Ascending aorta (tissue), 2 donors: ENCODE data around the gene CAPN15. TPM values are rescaled to one million over a fixed set of nuclear protein-coding genes. Genes with fewer than 3 reads are reported as not detected.

Experiments used
- DNase-seq, 2 donors: peaks; one replicate each; pipeline ENCODE4 v3.0.0-alpha.2; 2019; ENCODE audit warnings: low spot score in 2 of 2
- H3K27ac ChIP-seq, 2 donors: fragments of 200-600 bp; sonication (generic); one replicate each; pipeline ENCODE4 v1.5.1; 2016 to 2017; ENCODE audit warnings: mild to moderate bottlenecking in 1 of 2
- H3K27me3 ChIP-seq: fragments of 200-600 bp; sonication (generic); one replicate; pipeline ENCODE4 v1.5.1; 2017
- H3K36me3 ChIP-seq, 2 donors: fragments of 200-600 bp; sonication (generic); one replicate each; pipeline ENCODE4 v1.5.1; 2016
- H3K4me1 ChIP-seq, 2 donors: fragments of 200-600 bp; sonication (generic); one replicate each; pipeline ENCODE4 v1.5.1; 2016 to 2017; ENCODE audit warnings: mild to moderate bottlenecking in 1 of 2
- H3K4me3 ChIP-seq, 2 donors: fragments of 200-600 bp; sonication (generic); one replicate each; pipeline ENCODE4 v1.5.1; 2016 to 2017; ENCODE audit warnings: mild to moderate bottlenecking in 1 of 2
- H3K9me3 ChIP-seq, 2 donors: fragments of 200-600 bp; sonication (generic); one replicate each; pipeline ENCODE4 v1.5.1; 2016
- CTCF ChIP-seq, 3 experiments: fragments of 200-600 bp in 2 of 3; fragments of 450-650 bp in 1 of 3; sonication (generic) in 2 of 3; IDR thresholded peaks; one replicate each; pipeline ENCODE4 v1.5.1; 2016 to 2019; ENCODE audit warnings: antibody characterized with exemption in 3 of 3, mild to moderate bottlenecking in 1 of 3, moderate library complexity in 1 of 3
- intact Hi-C: fragments of 100-400 bp; cut with DNase I; formaldehyde crosslinking; loops from one replicate; pipeline ENCODE4 v1.15.1; 2023
- total RNA-seq: library from RNA; depleted of rRNA; stranded (reverse); fragments of >200 nt; gene quantifications from one replicate; pipeline ENCODE4 v1.1.0, GENCODE V29; 2016

CAPN15 gene
- total RNA-seq, 1 donor from 2014 or later, result 249 TPM

GRCh38 chr16:549544-550263 lies 22.2 kb downstream of the CAPN15 start:
- no peak for TF ChIP-seq CTCF (IDR thresholded peaks at IDR 0.05)
- intact Hi-C loops, result no loop called here
- Histone ChIP-seq H3K27ac (no peak overlapping the region), H3K4me3 (no peak overlapping the region), H3K27me3 (no peaks in the 10 kb centered on the region), H3K36me3 (peaks cover 45 to 58% of the 10 kb centered on the region in 2 donors), H3K4me1 (no peaks in the 10 kb centered on the region), H3K9me3 (no peaks in the 10 kb centered on the region)
- no peak for DNase-seq

GRCh38 chr16:551210-551609 lies 23.7 kb downstream of the CAPN15 start:
- Histone ChIP-seq H3K4me1 (no peaks in the 10 kb centered on the region), H3K27ac (no peak overlapping the region), H3K36me3 (peaks cover 45 to 58% of the 10 kb centered on the region in 2 donors), H3K9me3 (no peaks in the 10 kb centered on the region), H3K4me3 (no peak overlapping the region), H3K27me3 (no peaks in the 10 kb centered on the region)
- TF ChIP-seq CTCF (IDR thresholded peaks at IDR 0.05), result no peak
- DNase-seq, result no peak
- intact Hi-C loops, result no loop called here

- no peak for DNase-seq
- H3K27ac ChIP-seq, result no peak overlapping the region
- intact Hi-C loops, result no loop called here
- no peak overlapping the region for H3K4me3 ChIP-seq
- no peaks in the 10 kb centered on the region for H3K4me1 ChIP-seq
- H3K9me3 ChIP-seq, result no peaks in the 10 kb centered on the region
- peaks cover 43 to 53% of the 10 kb centered on the region in 2 donors for H3K36me3 ChIP-seq
- H3K27me3 ChIP-seq, result no peaks in the 10 kb centered on the region
- no peak for TF ChIP-seq CTCF (IDR thresholded peaks at IDR 0.05)
These were observed 24.7 kb downstream of the CAPN15 start for GRCh38 chr16:552171-552570.

GRCh38 chr16:553601-554296 lies 26.2 kb downstream of the CAPN15 start:
- Histone ChIP-seq H3K27ac (no peak overlapping the region), H3K4me1 (no peaks in the 10 kb centered on the region), H3K27me3 (no peaks in the 10 kb centered on the region), H3K36me3 (peaks cover 35 to 39% of the 10 kb centered on the region in 2 donors), H3K4me3 (no peak overlapping the region), H3K9me3 (no peaks in the 10 kb centered on the region)
- intact Hi-C loops, result no loop called here
- TF ChIP-seq CTCF (IDR thresholded peaks at IDR 0.05), result no peak
- no peak for DNase-seq

- no peak for DNase-seq
- Histone ChIP-seq H3K9me3 (no peaks in the 10 kb centered on the region), H3K36me3 (peaks cover 30 to 34% of the 10 kb centered on the region in 2 donors), H3K4me1 (no peaks in the 10 kb centered on the region), H3K27me3 (peaks cover 3% of the 10 kb centered on the region), H3K27ac (no peak overlapping the region), H3K4me3 (no peak overlapping the region)
- TF ChIP-seq CTCF (IDR thresholded peaks at IDR 0.05), result no peak
- intact Hi-C loops, result no loop called here
These were observed 26.7 kb downstream of the CAPN15 start for GRCh38 chr16:554297-554621.
